ENCODE measurements around the gene PAQR5.

The PAQR5 gene

GRCh38 chr15:69315402-69316110, 16.8 kb downstream of the PAQR5 start:
- intact Hi-C loops (cut with micrococcal nuclease), result no loop called here
- peaks cover 45% of the 10 kb centered on the region for H3K4me1 Mint-ChIP-seq (ENCODE audit: low read depth)
- no peak overlapping the region for H3K4me3 Mint-ChIP-seq
- H3K9me3 Mint-ChIP-seq, result no peaks in the 10 kb centered on the region
- H3K36me3 Mint-ChIP-seq (ENCODE audit: low read depth), result no peaks in the 10 kb centered on the region
- H3K27ac Mint-ChIP-seq, result no peak overlapping the region
- peaks cover 32% of the 10 kb centered on the region for H3K27me3 Mint-ChIP-seq

DNA sequence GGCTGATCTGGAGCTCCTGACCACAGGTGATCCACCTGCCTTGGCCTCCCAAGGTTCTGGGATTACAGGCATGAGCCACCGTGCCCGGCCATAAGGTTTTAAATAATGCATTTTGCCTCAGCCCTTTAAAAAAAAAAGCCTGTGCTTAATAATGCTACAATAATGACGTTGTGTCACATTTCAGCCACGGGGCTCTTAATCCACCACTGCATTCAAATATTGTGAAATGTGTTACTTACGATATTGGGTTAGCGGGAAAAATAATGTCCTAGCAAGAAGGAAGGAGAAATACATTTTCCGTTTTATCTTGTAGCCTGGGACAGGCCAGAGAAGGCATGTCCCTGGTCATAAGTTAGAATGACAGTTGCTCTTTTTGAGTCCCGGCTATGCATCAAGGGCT, 17.6 kb downstream of the PAQR5 start:
- Mint-ChIP-seq H3K4me3 (no peak overlapping the region), H3K27me3 (peaks cover 29% of the 10 kb centered on the region), H3K9me3 (no peaks in the 10 kb centered on the region), H3K36me3 (ENCODE audit: low read depth) (no peaks in the 10 kb centered on the region), H3K4me1 (ENCODE audit: low read depth) (peaks cover 45% of the 10 kb centered on the region), H3K27ac (no peak overlapping the region)
- intact Hi-C loops (cut with micrococcal nuclease), result no loop called here

DNA sequence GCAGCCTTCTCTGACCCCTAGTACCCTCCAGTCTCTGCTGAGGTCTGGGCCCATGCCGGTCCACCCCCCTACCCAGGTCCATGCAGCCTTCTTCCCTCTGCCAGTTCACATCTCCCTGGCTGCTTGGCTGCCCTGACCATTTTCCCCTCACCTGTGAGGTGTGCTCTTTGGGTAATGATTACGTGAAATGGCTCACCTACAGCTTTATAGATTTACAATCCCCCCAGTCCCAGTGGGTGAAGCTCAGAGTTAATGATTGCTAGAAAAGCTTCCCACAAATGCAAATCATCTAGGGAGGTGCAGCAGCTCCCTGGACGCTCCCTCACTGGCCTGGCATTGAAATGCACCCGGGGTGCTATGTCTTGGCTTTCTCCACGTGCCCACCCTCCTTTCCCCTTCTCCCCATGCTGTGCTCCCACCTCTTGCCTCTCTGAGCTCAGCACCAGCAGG, 18.7 kb downstream of the PAQR5 start:
- Mint-ChIP-seq H3K4me1 (ENCODE audit: low read depth) (peaks cover 45% of the 10 kb centered on the region), H3K4me3 (no peak overlapping the region), H3K27me3 (peaks cover 24% of the 10 kb centered on the region), H3K36me3 (ENCODE audit: low read depth) (no peaks in the 10 kb centered on the region), H3K27ac (no peak overlapping the region), H3K9me3 (peaks cover 4% of the 10 kb centered on the region)
- intact Hi-C loops (cut with micrococcal nuclease), result no loop called here

DNA sequence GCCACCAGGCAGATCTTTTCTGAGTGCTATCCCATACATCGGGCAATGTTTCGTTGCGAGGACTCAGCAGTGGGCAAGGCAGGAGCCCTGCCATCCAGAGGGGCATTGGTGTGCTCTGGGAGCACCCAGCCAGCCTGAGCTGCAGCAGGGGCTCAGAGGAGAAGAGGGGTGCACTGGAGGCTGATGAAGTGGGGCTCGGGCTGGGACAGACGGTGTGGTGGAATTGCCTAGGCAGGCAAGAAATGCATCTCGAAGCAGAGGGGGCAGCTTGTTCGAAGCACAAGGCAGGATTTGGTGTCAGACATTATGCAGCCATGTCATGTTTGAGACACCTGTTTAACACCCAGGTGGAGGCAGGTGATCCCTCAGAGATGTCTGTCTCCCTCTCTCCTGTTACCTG, 19.3 kb downstream of the PAQR5 start:
- intact Hi-C loops (cut with micrococcal nuclease), result no loop called here
- Mint-ChIP-seq H3K9me3 (peaks cover 9% of the 10 kb centered on the region), H3K27ac (no peak overlapping the region), H3K36me3 (ENCODE audit: low read depth) (no peaks in the 10 kb centered on the region), H3K4me1 (ENCODE audit: low read depth) (peaks cover 45% of the 10 kb centered on the region), H3K27me3 (peaks cover 24% of the 10 kb centered on the region), H3K4me3 (no peak overlapping the region)

DNA sequence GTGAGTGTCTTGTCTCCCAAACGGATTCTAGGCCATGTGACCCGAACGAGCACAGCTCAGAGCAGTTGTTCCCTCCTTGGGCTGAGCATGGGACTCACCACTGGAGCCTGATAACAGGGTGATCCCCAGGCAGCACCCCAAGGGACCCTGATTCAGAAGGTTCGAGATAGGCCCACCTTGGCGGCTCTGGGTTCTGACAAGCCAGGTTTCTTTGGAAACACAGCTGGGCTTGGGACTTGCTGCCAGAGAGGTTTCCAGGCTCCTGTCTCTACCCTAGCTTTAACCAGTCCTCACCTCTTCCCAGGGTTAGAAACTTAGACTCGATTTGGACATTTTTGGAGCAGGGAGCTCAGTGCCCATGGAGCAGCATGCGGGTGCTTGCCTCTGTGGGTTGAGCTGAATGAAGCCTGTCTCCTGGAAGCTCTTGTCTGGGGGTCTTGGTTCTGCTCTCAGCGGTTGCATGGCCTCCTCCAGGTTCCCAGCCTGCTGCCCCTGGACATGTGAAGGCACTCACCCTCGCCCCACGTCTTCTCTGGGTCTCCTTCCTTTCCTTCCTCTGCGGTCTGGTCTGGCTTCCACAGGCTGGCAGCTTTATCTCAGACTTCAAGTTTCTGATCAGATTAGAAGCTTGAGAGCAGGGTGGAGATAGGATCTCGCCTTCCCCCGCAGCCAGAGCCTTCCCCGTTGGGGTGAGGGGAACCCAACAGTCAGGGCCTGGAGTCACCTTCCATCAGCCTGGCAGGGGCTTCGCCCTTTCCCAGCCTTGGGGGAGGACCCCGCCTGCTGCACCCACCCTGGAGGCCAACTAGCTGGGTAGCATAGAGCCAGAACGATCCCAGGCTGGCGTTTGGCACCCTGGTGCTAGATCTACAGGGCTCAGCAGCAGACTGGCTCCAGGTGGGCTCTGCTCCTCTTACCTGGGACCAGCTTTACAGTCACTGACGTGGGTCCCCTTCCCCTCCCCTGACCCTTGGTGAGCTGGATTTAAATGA, 21.0 kb downstream of the PAQR5 start:
- Mint-ChIP-seq H3K4me1 (ENCODE audit: low read depth) (peaks cover 28% of the 10 kb centered on the region), H3K27me3 (peaks cover 24% of the 10 kb centered on the region), H3K36me3 (ENCODE audit: low read depth) (no peaks in the 10 kb centered on the region), H3K27ac (no peak overlapping the region), H3K9me3 (peaks cover 9% of the 10 kb centered on the region), H3K4me3 (no peak overlapping the region)
- intact Hi-C loops (cut with micrococcal nuclease), result no loop called here

DNA sequence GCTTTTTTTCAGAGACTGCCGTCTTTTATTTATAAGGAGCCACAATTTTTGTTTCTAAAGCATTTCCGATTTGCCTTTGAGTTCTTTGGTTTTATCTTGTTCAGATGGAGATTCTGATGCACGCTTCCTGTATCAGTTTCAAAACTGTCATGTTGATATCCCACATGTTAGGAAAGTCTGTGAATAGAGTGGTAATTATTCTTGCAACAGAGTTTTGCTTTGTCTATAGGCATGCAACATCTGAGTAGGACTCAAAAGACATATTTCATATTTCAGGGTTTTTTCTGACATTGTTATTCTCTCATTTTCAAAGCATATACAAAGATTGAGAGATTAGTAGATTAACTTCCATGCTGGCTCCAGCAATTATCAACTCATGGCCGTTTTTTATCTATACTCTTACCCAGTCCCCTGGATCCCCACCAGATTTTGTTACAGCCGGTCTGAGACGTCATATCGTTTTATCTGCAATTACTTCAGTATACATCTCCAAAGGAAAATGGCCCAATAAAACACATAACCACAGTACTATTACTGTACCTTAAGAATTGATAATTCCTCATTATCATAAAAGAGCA, 22.4 kb downstream of the PAQR5 start:
- H3K4me1 Mint-ChIP-seq (ENCODE audit: low read depth), result peaks cover 18% of the 10 kb centered on the region
- H3K4me3 Mint-ChIP-seq, result no peak overlapping the region
- H3K36me3 Mint-ChIP-seq (ENCODE audit: low read depth), result no peaks in the 10 kb centered on the region
- H3K9me3 Mint-ChIP-seq, result peaks cover 9% of the 10 kb centered on the region
- H3K27me3 Mint-ChIP-seq, result peaks cover 13% of the 10 kb centered on the region
- no peak overlapping the region for H3K27ac Mint-ChIP-seq
- intact Hi-C loops (cut with micrococcal nuclease), result no loop called here

GRCh38 chr15:69323893-69324430, 25.2 kb downstream of the PAQR5 start:
- Mint-ChIP-seq H3K4me1 (ENCODE audit: low read depth) (peaks cover 18% of the 10 kb centered on the region), H3K36me3 (ENCODE audit: low read depth) (no peaks in the 10 kb centered on the region), H3K9me3 (peaks cover 9% of the 10 kb centered on the region), H3K4me3 (no peak overlapping the region), H3K27me3 (peaks cover 3% of the 10 kb centered on the region), H3K27ac (no peak overlapping the region)
- intact Hi-C loops (cut with micrococcal nuclease), result no loop called here

DNA sequence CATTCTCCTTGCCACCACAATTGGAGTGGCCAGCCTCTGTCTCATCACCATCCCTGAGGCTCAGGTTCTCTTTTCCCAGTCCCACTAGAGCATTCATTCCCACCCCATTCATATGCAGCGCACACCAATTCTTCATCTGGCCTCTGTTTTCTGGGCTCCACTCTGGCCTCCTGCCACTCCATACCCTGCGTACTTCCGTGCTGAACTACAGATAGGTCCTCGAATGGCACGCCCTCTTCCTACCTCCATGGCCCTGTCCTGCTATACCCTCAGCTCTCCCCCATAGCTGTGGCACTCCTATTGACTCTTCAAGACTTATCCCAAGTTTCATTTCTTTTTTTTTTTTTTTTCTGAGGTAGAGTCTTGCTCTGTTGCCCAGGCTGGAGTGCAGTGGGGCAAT, 25.9 kb downstream of the PAQR5 start:
- intact Hi-C loops (cut with micrococcal nuclease), result no loop called here
- no peak overlapping the region for H3K4me3 Mint-ChIP-seq
- no peak overlapping the region for H3K27ac Mint-ChIP-seq
- peaks cover 2% of the 10 kb centered on the region for H3K27me3 Mint-ChIP-seq
- H3K4me1 Mint-ChIP-seq (ENCODE audit: low read depth), result peaks cover 12% of the 10 kb centered on the region
- no peaks in the 10 kb centered on the region for H3K36me3 Mint-ChIP-seq (ENCODE audit: low read depth)
- H3K9me3 Mint-ChIP-seq, result peaks cover 9% of the 10 kb centered on the region

- H3K36me3 Mint-ChIP-seq (ENCODE audit: low read depth), result no peaks in the 10 kb centered on the region
- H3K9me3 Mint-ChIP-seq, result peaks cover 9% of the 10 kb centered on the region
- no peak overlapping the region for H3K4me3 Mint-ChIP-seq
- peaks cover 8% of the 10 kb centered on the region for H3K4me1 Mint-ChIP-seq (ENCODE audit: low read depth)
- H3K27ac Mint-ChIP-seq, result no peak overlapping the region
- H3K27me3 Mint-ChIP-seq, result peaks cover under 1% of the 10 kb centered on the region
- intact Hi-C loops (cut with micrococcal nuclease), result no loop called here
Measured at GRCh38 chr15:69325456-69325971, 26.8 kb downstream of the PAQR5 start.

- Mint-ChIP-seq H3K27ac (no peak overlapping the region), H3K9me3 (no peaks in the 10 kb centered on the region), H3K36me3 (ENCODE audit: low read depth) (no peaks in the 10 kb centered on the region), H3K4me1 (ENCODE audit: low read depth) (no peaks in the 10 kb centered on the region), H3K27me3 (peaks cover 1% of the 10 kb centered on the region), H3K4me3 (no peak overlapping the region)
- intact Hi-C loops (cut with micrococcal nuclease), result no loop called here
Measured at GRCh38 chr15:69328080-69328479, 29.4 kb downstream of the PAQR5 start.

DNA sequence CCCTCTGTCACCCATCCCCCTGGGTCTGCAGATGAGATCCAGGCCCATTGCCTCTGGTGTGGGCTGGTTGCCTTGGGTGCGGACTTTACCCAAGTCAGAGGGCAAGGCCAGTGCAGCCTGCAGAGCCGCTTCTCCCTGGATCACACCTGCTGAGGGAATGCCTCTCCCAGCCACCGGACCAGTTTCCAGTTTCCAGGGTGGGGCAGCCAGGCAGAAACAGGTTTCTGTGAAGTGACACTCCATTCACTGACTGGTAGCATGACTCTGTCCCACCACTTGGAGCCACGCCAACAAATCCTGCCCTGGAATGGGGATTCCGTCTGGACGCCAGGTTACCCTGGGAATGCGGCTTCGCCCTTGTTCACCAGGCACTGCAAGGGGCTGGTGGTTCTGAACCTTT, 30.0 kb downstream of the PAQR5 start:
- H3K4me3 Mint-ChIP-seq, result no peak overlapping the region
- peaks cover 1% of the 10 kb centered on the region for H3K27me3 Mint-ChIP-seq
- intact Hi-C loops (cut with micrococcal nuclease), result no loop called here
- no peaks in the 10 kb centered on the region for H3K4me1 Mint-ChIP-seq (ENCODE audit: low read depth)
- H3K9me3 Mint-ChIP-seq, result no peaks in the 10 kb centered on the region
- H3K36me3 Mint-ChIP-seq (ENCODE audit: low read depth), result no peaks in the 10 kb centered on the region
- H3K27ac Mint-ChIP-seq, result no peak overlapping the region

GRCh38 chr15:69337138-69337537, 38.4 kb downstream of the PAQR5 start:
- intact Hi-C loops (cut with micrococcal nuclease), result no loop called here
- Mint-ChIP-seq H3K27me3 (no peaks in the 10 kb centered on the region), H3K4me1 (ENCODE audit: low read depth) (peaks cover 11% of the 10 kb centered on the region), H3K36me3 (ENCODE audit: low read depth) (no peaks in the 10 kb centered on the region), H3K4me3 (no peak overlapping the region), H3K27ac (no peak overlapping the region), H3K9me3 (no peaks in the 10 kb centered on the region)

- H3K27me3 Mint-ChIP-seq, result no peaks in the 10 kb centered on the region
- H3K4me1 Mint-ChIP-seq (ENCODE audit: low read depth), result peaks cover 11% of the 10 kb centered on the region
- no peak overlapping the region for H3K27ac Mint-ChIP-seq
- intact Hi-C loops (cut with micrococcal nuclease), result no loop called here
- H3K36me3 Mint-ChIP-seq (ENCODE audit: low read depth), result no peaks in the 10 kb centered on the region
- no peak overlapping the region for H3K4me3 Mint-ChIP-seq
- H3K9me3 Mint-ChIP-seq, result no peaks in the 10 kb centered on the region
Measured at GRCh38 chr15:69338535-69339213, 40.0 kb downstream of the PAQR5 start.
